Left colon (tissue), 2 donors: ENCODE results near the gene PLEKHD1. TPM values are rescaled to one million over a fixed set of nuclear protein-coding genes. Genes with fewer than 3 reads are reported as not detected.
"Not testable (repeated sequence)": the region's sequence is repeated elsewhere in the genome, so short reads cannot be mapped to it uniquely, and the experiment has no call there.

Experiments
- ATAC-seq: fragments of 200-7000 bp; cut with Tn5 transposase; one replicate; pipeline ENCODE4 v1.9.1; 2020; ENCODE audit warnings: mild to moderate bottlenecking, moderate library complexity
- DNase-seq, 2 donors: peaks; one replicate each; pipeline ENCODE4 v3.0.0-alpha.2; 2020
- intact Hi-C, 2 donors: fragments of 100-400 bp; cut with DNase I in 1 of 2; cut with micrococcal nuclease in 1 of 2; formaldehyde crosslinking; loops; one replicate each; pipeline versions ENCODE4 v1.11.2 to v1.14.0; 2022; cut with DNase I, micrococcal nuclease
- long read RNA-seq: library from polyadenylated mRNA; unstranded; transcript quantifications from one replicate; pipeline ENCODE4 v2.0.0, GENCODE V29; 2021
- total RNA-seq, 2 donors: library from RNA; stranded (reverse); fragmentation: NEBNext Ultra II Directional; extraction: Animal tissue kit (Norgen Biotek cat#: 25700); gene quantifications; one replicate each; pipeline ENCODE4 v1.2.1, GENCODE V29; 2021
- donor health status: DM: no; HTN: no; CAD: no.
- donor health status: DM: yes; HTN: yes; CAD: no.

PLEKHD1 gene
- under 1 TPM; 0.14 to 0.18 TPM for total RNA-seq
- long read RNA-seq, result 0 reads

GRCh38 chr14:69484444-69485314, at the start of gene PLEKHD1:
Gene PLEKHD1, plus strand, starts transcription at chr14:69484728. Its CDS starts 238 bp downstream, at chr14:69484966.
- ATAC-seq, result peak; percentile 71
- intact Hi-C loops, result no loop called here
- DNase-seq, result peak in 1 of 2 donors; percentile 15

GRCh38 chr14:69439521-69440270, 44.8 kb upstream of the PLEKHD1 start:
- DNase-seq (no peak), ATAC-seq (no peak)
- intact Hi-C loops, result no loop called here

GRCh38 chr14:69441948-69442347, 42.6 kb upstream of the PLEKHD1 start:
- intact Hi-C loops, result no loop called here
- DNase-seq (no peak), ATAC-seq (no peak)

- no peak for ATAC-seq
- intact Hi-C loops, result no loop called here
- no peak for DNase-seq
These were observed 41.2 kb upstream of the PLEKHD1 start for GRCh38 chr14:69443296-69443805.

- DNase-seq (no peak), ATAC-seq (no peak)
- intact Hi-C loops, result no loop called here
These were observed 35.3 kb upstream of the PLEKHD1 start for GRCh38 chr14:69449216-69449615.

- no peak for DNase-seq
- intact Hi-C loops, result no loop called here
- no peak for ATAC-seq
These were observed 32.6 kb upstream of the PLEKHD1 start for GRCh38 chr14:69451941-69452340.

- DNase-seq, result no peak
- ATAC-seq, result no peak
- intact Hi-C loops, result no loop called here
These were observed 26.2 kb upstream of the PLEKHD1 start for GRCh38 chr14:69458350-69458749.

GRCh38 chr14:69459122-69459521, 25.4 kb upstream of the PLEKHD1 start:
- no peak for DNase-seq
- ATAC-seq, result no peak
- intact Hi-C loops, result no loop called here

GRCh38 chr14:69460093-69460701, 24.3 kb upstream of the PLEKHD1 start:
- intact Hi-C loops, result loop anchor here in 1 of 2 donors (5.0 kb wide), 1 partner anchor 218 kb away; no protein-coding TSS in a partner anchor
- ATAC-seq (peak; percentile 96), DNase-seq (peak; percentile 54 to 65)

GRCh38 chr14:69464379-69464778, 20.1 kb upstream of the PLEKHD1 start:
- no peak for DNase-seq
- no peak for ATAC-seq
- intact Hi-C loops, result loop anchor here in 1 of 2 donors (5.0 kb wide), 1 partner anchor 222 kb away; no protein-coding TSS in a partner anchor

- intact Hi-C loops, result loop anchor here in 1 of 2 donors (5.0 kb wide), 1 partner anchor 223 kb away; no protein-coding TSS in a partner anchor
- no peak for ATAC-seq
These were observed 19.7 kb upstream of the PLEKHD1 start for GRCh38 chr14:69464829-69465228.

GRCh38 chr14:69468949-69469348, 15.6 kb upstream of the PLEKHD1 start:
- intact Hi-C loops, result no loop called here
- ATAC-seq, result no peak

More at GRCh38 chr14:69464829-69465228, 19.7 kb upstream of the PLEKHD1 start:
- DNase-seq, result no peak

GRCh38 chr14:69471436-69471835, 13.1 kb upstream of the PLEKHD1 start:
- no peak for ATAC-seq
- intact Hi-C loops, result no loop called here
- no peak for DNase-seq

More at GRCh38 chr14:69468949-69469348, 15.6 kb upstream of the PLEKHD1 start:
- no peak for DNase-seq

- no peak for ATAC-seq
These were observed 12.6 kb upstream of the PLEKHD1 start for GRCh38 chr14:69471916-69472315.

GRCh38 chr14:69473260-69473659, 11.3 kb upstream of the PLEKHD1 start:
- DNase-seq, result no peak
- ATAC-seq, result no peak
- intact Hi-C loops, result no loop called here

More at GRCh38 chr14:69471916-69472315, 12.6 kb upstream of the PLEKHD1 start:
- intact Hi-C loops, result no loop called here
- no peak for DNase-seq

- DNase-seq (no peak), ATAC-seq (no peak)
- intact Hi-C loops, result no loop called here
These were observed 10.6 kb upstream of the PLEKHD1 start for GRCh38 chr14:69473946-69474345.

- peak in 1 of 2 donors; percentile 9 for DNase-seq
- ATAC-seq, result peak; percentile 41
- intact Hi-C loops, result no loop called here
These were observed 9.2 kb upstream of the PLEKHD1 start for GRCh38 chr14:69475194-69475818.

- DNase-seq, ATAC-seq, intact Hi-C loops: not testable (repeated sequence)
These were observed 7.6 kb upstream of the PLEKHD1 start for GRCh38 chr14:69476824-69477450.
